CD4-positive, alpha-beta T cell treated with Interleukin-2 at 100 ng/mL for 4 hours (primary cell): ENCODE measurements around the gene CACNA1I.

Source experiments
- DNase-seq: peaks from one replicate; pipeline ENCODE4 v3.0.0-alpha.2; 2020; ENCODE audit warnings: low spot score

CACNA1I gene

GRCh38 chr22:39699631-39700360 is 129.2 kb downstream of the CACNA1I start:
- no peak for DNase-seq

- no peak for DNase-seq
Measured at GRCh38 chr22:39700565-39700964, 130.0 kb downstream of the CACNA1I start.

DNA sequence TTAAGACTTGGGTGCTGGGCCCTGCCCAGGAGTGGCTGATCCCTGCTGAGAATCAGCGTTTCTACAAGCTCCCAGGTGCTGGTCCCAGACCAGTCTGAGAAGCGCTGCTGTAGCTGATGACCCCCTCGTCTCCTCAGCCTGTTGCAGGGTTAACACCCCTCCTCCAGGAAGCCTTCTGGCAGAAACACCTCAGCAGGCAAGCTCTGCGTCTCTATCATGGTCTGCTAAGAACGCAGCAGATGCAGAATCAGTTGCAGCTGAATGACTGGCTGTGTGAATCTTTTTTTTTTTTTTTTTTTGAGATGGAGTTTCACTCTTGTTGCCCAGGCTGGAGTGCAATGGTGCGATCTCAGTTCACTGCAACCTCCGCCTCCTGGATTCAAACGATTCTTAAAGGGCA is 132.5 kb downstream of the CACNA1I start:
- no peak for DNase-seq

- no peak for DNase-seq
Measured at GRCh38 chr22:39703928-39704639, 133.5 kb downstream of the CACNA1I start.

GRCh38 chr22:39705386-39705785 is 134.8 kb downstream of the CACNA1I start:
- DNase-seq: no peak

DNA sequence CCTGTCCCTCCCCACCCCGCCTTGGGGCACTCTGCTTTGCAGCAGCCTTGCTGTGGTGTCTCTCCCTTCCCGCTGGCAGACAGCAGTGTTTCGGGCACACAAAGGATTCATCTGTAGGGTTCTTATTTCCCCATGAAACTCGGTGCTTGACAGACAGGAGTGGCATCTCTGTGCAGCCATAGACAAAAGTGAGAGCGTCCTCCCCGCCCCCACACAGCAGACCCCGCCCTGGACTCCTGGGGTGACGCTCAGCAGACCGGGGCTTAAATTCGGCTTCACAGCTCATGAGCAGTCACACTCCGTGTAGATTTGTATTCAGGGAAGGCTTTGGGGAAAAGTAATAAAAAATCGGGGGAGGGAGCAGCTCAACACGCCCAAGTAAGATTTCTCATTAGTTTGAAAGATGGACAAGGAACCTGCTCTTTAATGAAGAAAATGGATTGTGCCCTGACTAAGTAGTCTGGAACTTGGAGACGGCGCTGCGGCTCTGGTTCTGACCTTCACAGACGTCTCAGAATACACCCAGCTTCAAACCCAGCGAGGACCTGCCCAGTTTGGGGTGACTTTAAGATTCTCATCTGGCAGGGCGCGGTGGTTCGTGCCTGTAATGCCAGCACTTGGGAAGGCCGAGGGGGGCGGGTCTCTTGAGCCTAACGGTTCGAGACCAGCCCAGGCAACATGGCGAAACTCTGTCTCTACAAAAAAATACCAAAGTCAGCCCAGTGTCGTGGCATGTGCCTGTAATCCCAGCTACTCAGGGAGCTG is 136.0 kb downstream of the CACNA1I start:
- DNase-seq: no peak

- no peak for DNase-seq
Measured at GRCh38 chr22:39707351-39707750, 136.8 kb downstream of the CACNA1I start.

DNA sequence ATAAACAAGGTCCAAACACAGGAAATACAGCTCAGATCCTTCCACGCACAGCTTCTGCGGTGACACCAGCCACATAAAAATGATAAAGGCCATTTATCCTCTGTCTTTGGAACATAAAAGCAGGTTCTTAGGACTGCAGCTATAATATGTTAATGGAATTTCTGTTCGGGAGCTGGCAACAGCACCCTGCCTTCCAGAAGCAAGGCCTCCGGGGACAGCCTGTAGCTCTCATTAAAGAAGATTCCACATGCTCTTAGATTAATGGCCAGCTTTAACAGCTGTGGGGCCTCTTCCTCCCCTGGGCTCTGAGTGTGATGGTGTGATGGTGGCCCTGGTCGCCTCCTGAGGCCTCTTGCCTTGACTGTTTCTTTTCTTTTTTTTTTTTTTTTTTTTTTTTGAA is 137.3 kb downstream of the CACNA1I start:
- DNase-seq: no peak

DNA sequence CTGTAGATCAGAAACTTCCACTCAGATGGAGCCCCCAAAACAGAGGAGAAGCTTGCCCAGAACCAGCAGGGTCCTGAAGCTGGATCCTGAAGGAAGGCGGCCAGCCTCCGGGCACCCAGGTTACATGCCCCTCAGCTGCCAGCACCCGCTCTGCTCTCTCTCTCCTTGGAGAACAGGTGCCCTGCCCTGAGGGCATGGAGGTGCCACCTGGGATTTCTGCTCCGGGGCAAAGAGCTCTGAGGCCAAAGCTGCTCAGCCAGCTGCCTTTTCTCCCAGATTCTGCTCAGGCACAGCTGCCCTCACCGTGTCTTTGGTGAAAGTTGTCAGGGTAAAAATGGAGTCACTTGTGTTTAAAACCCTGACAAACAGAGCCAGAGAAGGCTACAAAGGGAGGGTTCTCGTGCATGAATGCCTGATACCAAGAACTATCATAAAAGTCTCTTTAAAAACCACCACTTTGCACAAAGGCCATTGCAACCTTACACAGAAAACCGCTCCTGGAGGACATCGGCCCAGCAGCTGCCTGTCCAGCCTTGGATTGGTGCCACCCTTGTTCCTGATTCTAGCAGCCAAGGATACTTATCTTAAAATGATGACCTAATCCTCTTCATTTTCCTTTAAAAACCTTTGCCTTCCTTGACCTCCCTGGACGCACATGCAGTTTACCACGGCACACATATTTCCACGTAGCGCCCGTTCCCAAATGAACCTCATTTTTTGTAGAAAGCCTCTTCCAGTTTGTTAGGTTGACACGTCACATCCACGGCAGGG is 140.0 kb downstream of the CACNA1I start:
- DNase-seq: no peak

DNA sequence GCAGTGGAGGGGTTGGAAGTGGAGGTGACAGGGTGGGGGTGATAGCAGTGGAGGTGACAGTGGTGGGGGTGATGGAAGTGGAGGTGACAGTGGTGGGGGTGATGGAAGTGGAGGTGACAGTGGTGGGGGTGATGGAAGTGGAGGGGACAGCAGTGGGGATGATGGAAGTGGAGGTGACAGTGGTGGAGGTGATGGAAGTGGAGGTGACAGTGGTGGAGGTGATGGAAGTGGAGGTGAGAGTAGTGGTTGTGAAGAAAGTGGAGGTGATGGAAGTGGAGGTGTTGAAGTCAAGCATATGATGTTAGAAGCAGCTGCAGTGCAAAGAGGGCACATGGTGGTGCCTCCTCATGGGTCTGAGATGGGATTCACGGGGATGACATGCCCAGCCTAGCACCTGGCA is 141.5 kb downstream of the CACNA1I start:
- DNase-seq: no peak

- no peak for DNase-seq
Measured at GRCh38 chr22:39712751-39713525, 142.4 kb downstream of the CACNA1I start.

GRCh38 chr22:39713799-39714290 is 143.3 kb downstream of the CACNA1I start:
- DNase-seq: no peak

DNA sequence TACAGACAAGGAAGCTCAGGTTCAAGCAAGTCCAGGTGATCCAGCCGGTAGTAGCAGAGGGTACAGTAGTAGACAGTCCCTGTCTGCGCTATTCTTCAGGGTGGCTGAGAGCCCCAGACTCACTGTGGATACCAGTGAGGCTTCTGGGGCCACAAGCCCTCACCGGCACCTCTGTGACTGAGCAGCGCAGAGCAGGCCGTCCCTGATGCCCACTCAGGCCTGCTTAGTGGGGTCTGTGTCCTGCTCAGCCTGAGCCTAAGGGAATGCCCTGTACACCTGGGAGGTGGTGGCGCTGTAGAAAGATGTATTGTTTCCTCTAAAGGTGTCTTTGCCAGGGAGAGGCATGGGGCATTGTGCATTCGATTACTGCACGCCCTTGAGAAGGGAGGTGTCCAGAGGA is 143.8 kb downstream of the CACNA1I start:
- no peak for DNase-seq

GRCh38 chr22:39715778-39716495 is 145.4 kb downstream of the CACNA1I start:
- no peak for DNase-seq

- no peak for DNase-seq
Measured at GRCh38 chr22:39716534-39716933, 146.0 kb downstream of the CACNA1I start.

DNA sequence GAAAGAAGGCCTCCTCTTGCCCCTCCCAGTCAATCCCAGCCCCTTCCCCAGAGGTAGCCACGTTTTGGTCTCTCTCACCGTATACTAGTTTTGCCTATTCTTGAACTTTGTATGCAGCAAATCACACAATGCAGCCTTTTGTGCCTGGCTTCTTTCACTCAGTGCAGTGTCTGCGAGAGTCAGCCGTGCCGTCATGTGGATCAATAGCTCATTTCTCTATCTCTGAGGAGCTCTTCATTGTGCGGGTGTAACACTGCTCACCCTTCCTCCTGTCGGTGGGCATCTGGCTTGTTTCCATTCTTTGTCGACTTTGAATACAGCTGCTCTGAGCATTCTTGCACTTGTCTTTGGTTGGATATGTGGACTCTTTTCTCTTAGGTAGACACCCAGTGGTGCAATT is 146.5 kb downstream of the CACNA1I start:
- DNase-seq: no peak

DNA sequence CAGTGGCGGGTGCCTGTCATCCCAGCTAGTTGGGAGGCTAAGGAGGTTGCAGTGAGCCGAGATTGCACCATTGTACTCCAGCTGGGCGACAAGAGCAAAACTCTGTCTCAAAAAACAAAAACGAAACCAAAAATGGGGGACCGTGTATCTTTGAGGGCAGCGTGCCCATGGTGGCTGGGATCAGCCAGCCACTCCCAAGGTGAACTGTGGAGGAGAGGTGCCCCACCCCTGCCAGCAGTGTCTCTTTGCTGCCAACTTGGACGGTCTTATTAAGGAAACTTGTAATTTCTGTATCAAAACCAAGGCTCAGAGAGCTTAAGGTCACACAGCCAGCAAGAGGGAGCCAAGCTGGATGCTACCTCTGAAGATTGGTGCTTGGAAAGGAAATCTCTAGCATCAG is 147.7 kb downstream of the CACNA1I start:
- DNase-seq: no peak

GRCh38 chr22:39718921-39719475 is 148.4 kb downstream of the CACNA1I start:
- no peak for DNase-seq

GRCh38 chr22:39719559-39720450 is 149.3 kb downstream of the CACNA1I start:
- no peak for DNase-seq
